K562 (cell line): ENCODE results near the gene UNC13A. TPM values are rescaled to one million over a fixed set of nuclear protein-coding genes. Genes with fewer than 3 reads are reported as not detected.

Experiments
- ATAC-seq: fragments of 200-7000 bp; cut with Tn5 transposase; 3 replicates; pipeline ENCODE4 v1.9.1; 2020; ENCODE audit warnings: moderate library complexity
- BruUV-seq: library from RNA; stranded (reverse); fragments of 400-500 nt; replicated peaks from 2 replicates; lab custom pipeline; 2021; lab: Mats Ljungman, UMichigan
- CTCF ChIA-PET: fragments of 300-600 bp; formaldehyde crosslinking; extraction: SDS; loops from one replicate; lab custom pipeline; 2021; ENCODE audit warnings: low intra/inter-chr PET ratio; lab: Yijun Ruan, JAX
- POLR2A ChIA-PET: fragments of 300-600, 350-650 bp; sonication (Branson Sonifier 250); formaldehyde crosslinking; extraction: SDS; loops from one replicate; lab custom pipeline; 2021; ENCODE audit warnings: antibody characterized with exemption, inconsistent platforms; lab: Yijun Ruan, JAX
- DNase-seq, 4 experiments: peaks; one replicate each; pipeline versions ENCODE4 v3.0.0 to v3.0.0-alpha.2; 2011 to 2018; ENCODE audit warnings: low spot score in 3 of 4, mixed read lengths in 3 of 4; ENCODE audit errors: extremely low read depth in 1 of 4
- FAIRE-seq: peaks from 2 replicates; lab custom pipeline; 2011; peaks lifted over from hg19 to GRCh38; lab: Jason Lieb, UNC
- H2AFZ ChIP-seq: 2 replicates; pipeline ENCODE4 v1.6.0; 2011; ENCODE audit warnings: low read depth, low read length, control low read depth, inconsistent platforms
- H3K27ac ChIP-seq: fragments of 200-600 bp; 3 replicates; pipeline ENCODE4 v1.8.0; 2011; ENCODE audit warnings: low read depth, mild to moderate bottlenecking, control low read depth, inconsistent platforms, low read length, moderate library complexity, mixed read lengths; ENCODE audit errors: extremely low read depth
- H3K27me3 ChIP-seq, 2 experiments: fragments of 300-600 bp in 1 of 2; 2 replicates in 1 of 2; 3 replicates in 1 of 2; pipeline versions ENCODE4 v1.6.0 to v1.8.0; 2011; ENCODE audit warnings: inconsistent platforms in 2 of 2, low read length in 2 of 2, mild to moderate bottlenecking in 1 of 2, mixed read lengths in 1 of 2, moderate library complexity in 1 of 2; ENCODE audit not compliant: control insufficient read depth in 2 of 2, insufficient read depth in 2 of 2
- H3K36me3 ChIP-seq: fragments of 300-600 bp; 3 replicates; pipeline ENCODE4 v1.8.0; 2011; ENCODE audit warnings: mild to moderate bottlenecking, low read length, inconsistent platforms; ENCODE audit not compliant: control insufficient read depth, insufficient read depth
- H3K4me1 ChIP-seq, 2 experiments: fragments of 200-600 bp in 1 of 2; replicated peaks in 1 of 2; 2 replicates in 1 of 2; 3 replicates in 1 of 2; pipeline versions ENCODE4 v1.5.1 to v1.8.0; 2011; ENCODE audit warnings: inconsistent platforms in 2 of 2, low read length in 2 of 2, mild to moderate bottlenecking in 1 of 2, mixed read lengths in 1 of 2, moderate library complexity in 1 of 2; ENCODE audit not compliant: control insufficient read depth in 2 of 2, insufficient read depth in 2 of 2
- H3K4me2 ChIP-seq: 2 replicates; pipeline ENCODE4 v1.6.1; 2011; ENCODE audit warnings: low read length, control low read depth, inconsistent platforms, mixed read lengths; ENCODE audit not compliant: insufficient read depth
- H3K4me3 ChIP-seq: fragments of 200-600 bp; sonication (generic), shearing (Covaris generic); 2 replicates; pipeline ENCODE4 v1.5.1; 2016; ENCODE audit warnings: control low read depth, inconsistent platforms
- H3K79me2 ChIP-seq: fragments of 200-600 bp; 3 replicates; pipeline ENCODE4 v1.8.0; 2011; ENCODE audit warnings: low read length, inconsistent platforms; ENCODE audit not compliant: control insufficient read depth, insufficient read depth
- H3K9ac ChIP-seq, 2 experiments: 2 replicates each; pipeline versions ENCODE4 v1.6.0 to v1.6.1; 2011; ENCODE audit warnings: low read depth in 2 of 2, low read length in 2 of 2, control low read depth in 1 of 2, inconsistent platforms in 1 of 2, mild to moderate bottlenecking in 1 of 2, mixed read lengths in 1 of 2; ENCODE audit not compliant: insufficient read depth in 1 of 2
- H3K9me1 ChIP-seq: one replicate; pipeline ENCODE4 v1.6.0; 2011; ENCODE audit warnings: inconsistent platforms, mild to moderate bottlenecking, low read length, moderate library complexity; ENCODE audit not compliant: control insufficient read depth, insufficient read depth
- H3K9me3 ChIP-seq: replicated peaks from 2 replicates; pipeline ENCODE4 v1.5.1; 2011; ENCODE audit warnings: low read depth, low read length, inconsistent platforms; ENCODE audit not compliant: control insufficient read depth, insufficient read depth
- H4K20me1 ChIP-seq: replicated peaks from 2 replicates; pipeline ENCODE4 v1.6.1; 2011; ENCODE audit warnings: low read length, inconsistent platforms, mixed read lengths; ENCODE audit not compliant: control insufficient read depth, insufficient read depth
- BRD4 ChIP-seq: fragments of 200-600 bp; sonication (generic); IDR thresholded peaks from 2 replicates; pipeline ENCODE4 v1.6.1; 2017; ENCODE audit warnings: inconsistent platforms
- NFIC ChIP-seq: fragments of 450-650 bp; IDR thresholded peaks from 2 replicates; pipeline ENCODE4 v1.6.1; 2017; ENCODE audit warnings: mild to moderate bottlenecking, inconsistent platforms
- NFIX ChIP-seq: fragments of 250-450 bp; sonication (Bioruptor Pico); IDR thresholded peaks from 2 replicates; pipeline ENCODE4 v1.4.0; 2020; ENCODE audit warnings: low read depth, mild to moderate bottlenecking, moderate library complexity
- SIRT6 ChIP-seq: IDR thresholded peaks from one replicate; pipeline ENCODE4 v1.6.1; 2012; ENCODE audit warnings: low read depth, mild to moderate bottlenecking, control low read depth, inconsistent platforms, low read length, moderate library complexity
- TGIF2 ChIP-seq: sonication (generic); formaldehyde crosslinking; IDR thresholded peaks from 2 replicates; pipeline ENCODE4 v1.8.1; 2022; ENCODE audit warnings: mild to moderate bottlenecking, missing genetic modification reagents, moderate library complexity
- WGBS: fragments of 100-300 bp; shearing (Covaris generic); methylation state at CpG from one replicate; pipeline ENCODE4 v1.1.6; 2016; ENCODE audit warnings: low coverage, mixed read lengths; ENCODE audit not compliant: insufficient coverage; ENCODE audit errors: missing lambda C conversion rate; 5-methylcytosine and 5-hydroxymethylcytosine counted together
- in situ Hi-C: fragments of 300-500 bp; cut with MboI; formaldehyde crosslinking; loops from 4 replicates; pipeline ENCODE4 v1.15.0; 2018; ENCODE audit warnings: inconsistent platforms, mixed read lengths
- intact Hi-C: fragments of 100-400 bp; cut with micrococcal nuclease; formaldehyde crosslinking; loops from 2 replicates; pipeline ENCODE4 v1.14.2; 2022
- polyA plus RNA-seq, 8 experiments: library from polyadenylated mRNA; depleted of rRNA in 4 of 8; stranded (reverse) in 5 of 8; unstranded in 3 of 8; fragments of >200 nt; fragmentation: Nextera tagmentation in 2 of 8; fragmentation: Illumina TruSeq in 1 of 8; extraction: Ambion mirVana in 2 of 8; extraction: Trizol in 1 of 8; gene quantifications; 2 replicates each; pipeline versions ENCODE4 v1.2.1 to v1.2.3, GENCODE V29; 2011 to 2014; ENCODE audit warnings: inconsistent platforms in 1 of 8, missing spikeins in 1 of 8
- total RNA-seq, 7 experiments: library from RNA; depleted of rRNA in 6 of 7; stranded (reverse); fragments of >200 nt in 6 of 7; fragmentation: Illumina TruSeq in 2 of 7; extraction: Trizol in 2 of 7; gene quantifications; 2 replicates each; pipeline versions ENCODE4 v1.2.1 to v1.2.3, GENCODE V29; 2011 to 2021; ENCODE audit warnings: low replicate concordance in 1 of 7
- TF ChIP-seq, protein P1 (sequence below), 2 experiments: fragments of 450-650 bp in 1 of 2; sonication (generic) in 1 of 2; formaldehyde crosslinking in 1 of 2; IDR thresholded peaks; 2 replicates each; pipeline versions ENCODE4 v1.7.1 to v1.9.0; 2016 to 2022; ENCODE audit warnings: inconsistent platforms in 1 of 2, mild to moderate bottlenecking in 1 of 2, missing genetic modification reagents in 1 of 2

Gene UNC13A
- total and polyA plus RNA-seq, 9 of the 15 experiments (the other 6 are each of a cell fraction or from before 2014, with no cell fraction given) = 0.03 to 1.0 (median 0.25) TPM

DNA sequence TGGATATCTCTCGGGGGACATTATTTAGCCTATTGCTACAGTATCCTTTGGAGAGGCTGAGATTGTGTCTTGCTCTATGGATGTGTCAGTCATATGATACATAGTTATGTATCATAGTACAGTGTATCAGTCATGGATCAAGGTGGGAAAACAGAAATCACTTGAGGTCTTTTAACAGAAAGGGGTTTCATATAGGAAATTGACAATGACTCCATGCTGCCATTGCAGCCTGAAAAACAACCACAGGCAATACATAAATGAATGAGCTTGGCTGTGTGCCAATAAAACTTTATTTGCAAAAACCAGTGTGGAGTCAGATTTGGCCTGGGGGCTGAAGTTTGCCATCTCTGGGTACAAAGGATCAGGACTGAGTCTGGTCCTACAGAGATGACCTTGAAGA, 97.3 kb downstream of the UNC13A start:
- Histone ChIP-seq H3K4me3 (no peak overlapping the region), H3K9me3 (no peaks in the 10 kb centered on the region), H3K79me2 (no peaks in the 10 kb centered on the region), H3K36me3 (no peaks in the 10 kb centered on the region), H3K9me1 (no peaks in the 10 kb centered on the region), H3K9ac (no peak overlapping the region), H3K27me3 (no peaks in the 10 kb centered on the region), H2AFZ (no peak overlapping the region), H3K27ac (no peak overlapping the region), H3K4me2 (no peak overlapping the region), H3K4me1 (peaks cover 0 to 3% of the 10 kb centered on the region in 2 experiments; a peak in 2 of 5 replicates), H4K20me1 (no peaks in the 10 kb centered on the region)
- CTCF ChIA-PET = no interaction called here
- in situ Hi-C loops = no loop called here
- WGBS = 17% methylated on average over 1 of the region's 1 CpG
- no TSS peak for BruUV-seq
- no peak for FAIRE-seq
- ATAC-seq = no peak
- DNase-seq = no peak
- POLR2A ChIA-PET = interaction anchor here (1.7 kb wide), 1 partner anchor 11 kb away, joined by 4 read pairs; no protein-coding TSS in a partner anchor
- no peak for TF ChIP-seq TGIF2 (CRISPR knock-in tag)
- TF ChIP-seq NFIX (CRISPR knock-in tag) = peak; percentile 28; the same call in 1 of the 2 replicates
- TF ChIP-seq, protein P1, sequence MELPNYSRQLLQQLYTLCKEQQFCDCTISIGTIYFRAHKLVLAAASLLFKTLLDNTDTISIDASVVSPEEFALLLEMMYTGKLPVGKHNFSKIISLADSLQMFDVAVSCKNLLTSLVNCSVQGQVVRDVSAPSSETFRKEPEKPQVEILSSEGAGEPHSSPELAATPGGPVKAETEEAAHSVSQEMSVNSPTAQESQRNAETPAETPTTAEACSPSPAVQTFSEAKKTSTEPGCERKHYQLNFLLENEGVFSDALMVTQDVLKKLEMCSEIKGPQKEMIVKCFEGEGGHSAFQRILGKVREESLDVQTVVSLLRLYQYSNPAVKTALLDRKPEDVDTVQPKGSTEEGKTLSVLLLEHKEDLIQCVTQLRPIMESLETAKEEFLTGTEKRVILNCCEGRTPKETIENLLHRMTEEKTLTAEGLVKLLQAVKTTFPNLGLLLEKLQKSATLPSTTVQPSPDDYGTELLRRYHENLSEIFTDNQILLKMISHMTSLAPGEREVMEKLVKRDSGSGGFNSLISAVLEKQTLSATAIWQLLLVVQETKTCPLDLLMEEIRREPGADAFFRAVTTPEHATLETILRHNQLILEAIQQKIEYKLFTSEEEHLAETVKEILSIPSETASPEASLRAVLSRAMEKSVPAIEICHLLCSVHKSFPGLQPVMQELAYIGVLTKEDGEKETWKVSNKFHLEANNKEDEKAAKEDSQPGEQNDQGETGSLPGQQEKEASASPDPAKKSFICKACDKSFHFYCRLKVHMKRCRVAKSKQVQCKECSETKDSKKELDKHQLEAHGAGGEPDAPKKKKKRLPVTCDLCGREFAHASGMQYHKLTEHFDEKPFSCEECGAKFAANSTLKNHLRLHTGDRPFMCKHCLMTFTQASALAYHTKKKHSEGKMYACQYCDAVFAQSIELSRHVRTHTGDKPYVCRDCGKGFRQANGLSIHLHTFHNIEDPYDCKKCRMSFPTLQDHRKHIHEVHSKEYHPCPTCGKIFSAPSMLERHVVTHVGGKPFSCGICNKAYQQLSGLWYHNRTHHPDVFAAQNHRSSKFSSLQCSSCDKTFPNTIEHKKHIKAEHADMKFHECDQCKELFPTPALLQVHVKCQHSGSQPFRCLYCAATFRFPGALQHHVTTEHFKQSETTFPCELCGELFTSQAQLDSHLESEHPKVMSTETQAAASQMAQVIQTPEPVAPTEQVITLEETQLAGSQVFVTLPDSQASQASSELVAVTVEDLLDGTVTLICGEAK (IDR thresholded peaks at IDR 0.05) = peak; percentile 95
- TF ChIP-seq, protein P1 (CRISPR knock-in tag; IDR thresholded peaks at IDR 0.05) = peak; percentile 89
- TF ChIP-seq SIRT6 = no peak
- peak; percentile 85 for TF ChIP-seq NFIC
- no peak for TF ChIP-seq BRD4
- intact Hi-C loops = no loop called here
